ENCODE results near the gene DEGS1.

DNA sequence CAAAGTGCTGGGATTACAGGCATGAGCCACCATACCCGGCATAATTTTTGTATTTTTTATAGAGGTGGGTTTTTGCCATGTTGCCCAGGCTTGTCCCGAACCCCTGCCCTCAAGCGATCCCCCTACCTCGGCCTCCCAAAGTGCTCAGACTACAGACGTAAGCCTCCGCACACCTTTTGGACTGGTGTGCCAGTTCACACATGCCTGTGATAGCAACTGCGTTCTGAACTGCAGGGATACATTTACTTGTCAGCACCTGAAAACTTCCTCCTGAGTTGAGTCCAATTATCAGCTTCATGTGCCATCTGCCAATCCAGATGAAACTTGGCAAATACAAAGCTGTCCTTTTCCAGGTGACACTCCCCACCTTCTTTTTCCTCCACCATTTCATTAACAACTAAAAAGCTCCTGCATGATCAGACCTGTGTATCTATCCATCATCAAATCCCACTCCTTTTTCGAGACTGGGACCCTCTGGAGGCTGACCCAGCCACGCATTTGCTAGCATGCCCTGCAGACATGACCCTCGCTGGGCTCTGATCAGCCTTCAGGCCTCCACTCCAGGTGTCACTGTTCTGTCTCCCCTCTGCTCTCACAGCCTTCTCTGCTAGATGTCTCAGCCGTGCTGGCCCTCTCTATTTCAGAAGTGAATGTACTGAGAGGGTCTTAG is 2.1 kb upstream of the DEGS1 start:
- TF ChIP-seq, protein P1, sequence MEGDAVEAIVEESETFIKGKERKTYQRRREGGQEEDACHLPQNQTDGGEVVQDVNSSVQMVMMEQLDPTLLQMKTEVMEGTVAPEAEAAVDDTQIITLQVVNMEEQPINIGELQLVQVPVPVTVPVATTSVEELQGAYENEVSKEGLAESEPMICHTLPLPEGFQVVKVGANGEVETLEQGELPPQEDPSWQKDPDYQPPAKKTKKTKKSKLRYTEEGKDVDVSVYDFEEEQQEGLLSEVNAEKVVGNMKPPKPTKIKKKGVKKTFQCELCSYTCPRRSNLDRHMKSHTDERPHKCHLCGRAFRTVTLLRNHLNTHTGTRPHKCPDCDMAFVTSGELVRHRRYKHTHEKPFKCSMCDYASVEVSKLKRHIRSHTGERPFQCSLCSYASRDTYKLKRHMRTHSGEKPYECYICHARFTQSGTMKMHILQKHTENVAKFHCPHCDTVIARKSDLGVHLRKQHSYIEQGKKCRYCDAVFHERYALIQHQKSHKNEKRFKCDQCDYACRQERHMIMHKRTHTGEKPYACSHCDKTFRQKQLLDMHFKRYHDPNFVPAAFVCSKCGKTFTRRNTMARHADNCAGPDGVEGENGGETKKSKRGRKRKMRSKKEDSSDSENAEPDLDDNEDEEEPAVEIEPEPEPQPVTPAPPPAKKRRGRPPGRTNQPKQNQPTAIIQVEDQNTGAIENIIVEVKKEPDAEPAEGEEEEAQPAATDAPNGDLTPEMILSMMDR (IDR thresholded peaks at IDR 0.05): no peak
- no peak for TF ChIP-seq POLR2A (IDR thresholded peaks at IDR 0.05)
